ENCODE results near the gene FLRT2. TPM values are rescaled to one million over a fixed set of nuclear protein-coding genes. Genes with fewer than 3 reads are reported as not detected.

The FLRT2 gene
- total and polyA plus RNA-seq, 9 of the 15 experiments (the other 6 are each of a cell fraction or from before 2014, with no cell fraction given), result 0.02 TPM; not detected in 8

DNA sequence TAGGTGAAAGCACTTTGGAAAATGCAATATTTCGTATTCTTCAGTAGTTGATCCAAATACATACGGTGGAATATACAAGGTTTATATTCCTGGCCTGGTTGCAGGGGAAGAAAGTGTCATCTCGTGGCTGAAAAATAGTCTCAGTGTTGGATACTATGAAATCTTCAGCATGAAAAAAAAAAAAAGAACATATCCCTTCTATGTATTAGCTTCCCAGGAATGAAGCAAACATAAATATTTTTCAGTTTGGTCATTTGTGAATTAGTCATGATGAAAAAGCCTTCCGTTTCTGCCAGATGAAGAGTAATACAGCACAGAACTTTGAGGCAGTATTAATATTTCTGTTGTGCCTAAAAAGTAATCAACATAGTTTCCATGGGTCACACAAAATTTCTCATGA is 36.7 kb downstream of the FLRT2 start (continued):
- TF ChIP-seq, protein P1, sequence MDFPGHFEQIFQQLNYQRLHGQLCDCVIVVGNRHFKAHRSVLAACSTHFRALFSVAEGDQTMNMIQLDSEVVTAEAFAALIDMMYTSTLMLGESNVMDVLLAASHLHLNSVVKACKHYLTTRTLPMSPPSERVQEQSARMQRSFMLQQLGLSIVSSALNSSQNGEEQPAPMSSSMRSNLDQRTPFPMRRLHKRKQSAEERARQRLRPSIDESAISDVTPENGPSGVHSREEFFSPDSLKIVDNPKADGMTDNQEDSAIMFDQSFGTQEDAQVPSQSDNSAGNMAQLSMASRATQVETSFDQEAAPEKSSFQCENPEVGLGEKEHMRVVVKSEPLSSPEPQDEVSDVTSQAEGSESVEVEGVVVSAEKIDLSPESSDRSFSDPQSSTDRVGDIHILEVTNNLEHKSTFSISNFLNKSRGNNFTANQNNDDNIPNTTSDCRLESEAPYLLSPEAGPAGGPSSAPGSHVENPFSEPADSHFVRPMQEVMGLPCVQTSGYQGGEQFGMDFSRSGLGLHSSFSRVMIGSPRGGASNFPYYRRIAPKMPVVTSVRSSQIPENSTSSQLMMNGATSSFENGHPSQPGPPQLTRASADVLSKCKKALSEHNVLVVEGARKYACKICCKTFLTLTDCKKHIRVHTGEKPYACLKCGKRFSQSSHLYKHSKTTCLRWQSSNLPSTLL (IDR thresholded peaks at IDR 0.05), result no peak
- TF ChIP-seq NBN (IDR thresholded peaks at IDR 0.05; ENCODE audit: low read depth) (no peak), FOXJ2 (tag; IDR thresholded peaks at IDR 0.05) (no peak), PTBP1 (IDR thresholded peaks at IDR 0.05; ENCODE audit: low read depth, low read length) (no peak), PPARD (CRISPR knock-in tag; IDR thresholded peaks at IDR 0.05) (no peak)
- TF ChIP-seq, protein P2, sequence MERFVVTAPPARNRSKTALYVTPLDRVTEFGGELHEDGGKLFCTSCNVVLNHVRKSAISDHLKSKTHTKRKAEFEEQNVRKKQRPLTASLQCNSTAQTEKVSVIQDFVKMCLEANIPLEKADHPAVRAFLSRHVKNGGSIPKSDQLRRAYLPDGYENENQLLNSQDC (CRISPR knock-in tag; IDR thresholded peaks at IDR 0.05), result no peak
- TF ChIP-seq, protein P3, sequence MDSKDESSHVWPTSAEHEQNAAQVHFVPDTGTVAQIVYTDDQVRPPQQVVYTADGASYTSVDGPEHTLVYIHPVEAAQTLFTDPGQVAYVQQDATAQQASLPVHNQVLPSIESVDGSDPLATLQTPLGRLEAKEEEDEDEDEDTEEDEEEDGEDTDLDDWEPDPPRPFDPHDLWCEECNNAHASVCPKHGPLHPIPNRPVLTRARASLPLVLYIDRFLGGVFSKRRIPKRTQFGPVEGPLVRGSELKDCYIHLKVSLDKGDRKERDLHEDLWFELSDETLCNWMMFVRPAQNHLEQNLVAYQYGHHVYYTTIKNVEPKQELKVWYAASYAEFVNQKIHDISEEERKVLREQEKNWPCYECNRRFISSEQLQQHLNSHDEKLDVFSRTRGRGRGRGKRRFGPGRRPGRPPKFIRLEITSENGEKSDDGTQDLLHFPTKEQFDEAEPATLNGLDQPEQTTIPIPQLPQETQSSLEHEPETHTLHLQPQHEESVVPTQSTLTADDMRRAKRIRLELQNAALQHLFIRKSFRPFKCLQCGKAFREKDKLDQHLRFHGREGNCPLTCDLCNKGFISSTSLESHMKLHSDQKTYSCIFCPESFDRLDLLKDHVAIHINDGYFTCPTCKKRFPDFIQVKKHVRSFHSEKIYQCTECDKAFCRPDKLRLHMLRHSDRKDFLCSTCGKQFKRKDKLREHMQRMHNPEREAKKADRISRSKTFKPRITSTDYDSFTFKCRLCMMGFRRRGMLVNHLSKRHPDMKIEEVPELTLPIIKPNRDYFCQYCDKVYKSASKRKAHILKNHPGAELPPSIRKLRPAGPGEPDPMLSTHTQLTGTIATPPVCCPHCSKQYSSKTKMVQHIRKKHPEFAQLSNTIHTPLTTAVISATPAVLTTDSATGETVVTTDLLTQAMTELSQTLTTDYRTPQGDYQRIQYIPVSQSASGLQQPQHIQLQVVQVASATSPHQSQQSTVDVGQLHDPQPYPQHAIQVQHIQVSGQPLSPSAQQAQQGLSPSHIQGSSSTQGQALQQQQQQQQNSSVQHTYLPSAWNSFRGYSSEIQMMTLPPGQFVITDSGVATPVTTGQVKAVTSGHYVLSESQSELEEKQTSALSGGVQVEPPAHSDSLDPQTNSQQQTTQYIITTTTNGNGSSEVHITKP (IDR thresholded peaks at IDR 0.05; ENCODE audit: partially characterized antibody), result no peak

Measured in K562 (cell line).